Mesendoderm (in vitro differentiated cells): ENCODE measurements around the gene LRCH1.
A peak's percentile ranks its signal among the peaks of the same experiment; 100 is the strongest.
"Not testable (repeated sequence)": the region's sequence is repeated elsewhere in the genome, so short reads cannot be mapped to it uniquely, and the experiment has no call there.

ENCODE experiments used
- DNase-seq: peaks from one replicate; pipeline ENCODE4 v3.0.0; 2013
- H2AK5ac ChIP-seq: 2 replicates; pipeline ENCODE4 v1.6.1; 2013; ENCODE audit warnings: low read length, inconsistent platforms
- H2BK120ac ChIP-seq: 2 replicates; pipeline ENCODE4 v1.6.1; 2013; ENCODE audit warnings: low read depth, mild to moderate bottlenecking, low read length, moderate library complexity, mixed read lengths
- H2BK15ac ChIP-seq: replicated peaks from 2 replicates; pipeline ENCODE4 v1.6.1; 2013; ENCODE audit warnings: low read depth, mild to moderate bottlenecking, moderate library complexity
- H2BK5ac ChIP-seq: 2 replicates; pipeline ENCODE4 v1.6.1; 2013; ENCODE audit warnings: low read length, inconsistent platforms
- H3K18ac ChIP-seq: 2 replicates; pipeline ENCODE4 v1.6.1; 2013; ENCODE audit warnings: mild to moderate bottlenecking, low read length, mixed read lengths
- H3K23ac ChIP-seq: one replicate; pipeline ENCODE4 v1.6.1; 2013; ENCODE audit warnings: low read length
- H3K27ac ChIP-seq: 2 replicates; pipeline ENCODE4 v1.5.1; 2013; ENCODE audit warnings: low read depth, mild to moderate bottlenecking, inconsistent platforms, low read length, moderate library complexity
- H3K27me3 ChIP-seq: 2 replicates; pipeline ENCODE4 v1.6.1; 2013; ENCODE audit warnings: low read length, control low read depth, mild to moderate bottlenecking, inconsistent platforms; ENCODE audit not compliant: insufficient read depth, poor library complexity
- H3K36me3 ChIP-seq: 2 replicates; pipeline ENCODE4 v1.6.1; 2013; ENCODE audit warnings: low read length, inconsistent platforms; ENCODE audit not compliant: control insufficient read depth, insufficient read depth
- H3K4ac ChIP-seq: one replicate; pipeline ENCODE4 v1.6.1; 2013; ENCODE audit warnings: low read depth, mild to moderate bottlenecking, low read length, moderate library complexity
- H3K4me1 ChIP-seq: 2 replicates; pipeline ENCODE4 v1.6.1; 2013; ENCODE audit warnings: low read depth, low read length, inconsistent platforms; ENCODE audit not compliant: control insufficient read depth
- H3K4me2 ChIP-seq: 2 replicates; pipeline ENCODE4 v1.6.1; 2013; ENCODE audit warnings: low read length
- H3K4me3 ChIP-seq: 2 replicates; pipeline ENCODE4 v1.5.1; 2013; ENCODE audit warnings: mild to moderate bottlenecking, low read length
- H3K56ac ChIP-seq: one replicate; pipeline ENCODE4 v1.6.1; 2013; ENCODE audit warnings: low read length
- H3K79me1 ChIP-seq: 2 replicates; pipeline ENCODE4 v1.6.1; 2013; ENCODE audit warnings: low read length, inconsistent platforms
- H3K79me2 ChIP-seq: 2 replicates; pipeline ENCODE4 v1.6.1; 2013; ENCODE audit warnings: mild to moderate bottlenecking, low read length; ENCODE audit not compliant: control insufficient read depth, insufficient read depth
- H3K9ac ChIP-seq: 2 replicates; pipeline ENCODE4 v1.6.1; 2013; ENCODE audit warnings: low read length, inconsistent platforms
- H4K5ac ChIP-seq: one replicate; pipeline ENCODE4 v1.6.1; 2013; ENCODE audit warnings: low read length
- H4K8ac ChIP-seq: one replicate; pipeline ENCODE4 v1.6.1; 2013; ENCODE audit warnings: low read depth, mild to moderate bottlenecking, control low read depth, low read length, moderate library complexity
- WGBS: extraction: QIAGEN DNeasy Blood & Tissue Kit; methylation state at CpG from one replicate; pipeline ENCODE4 v1.1.7; 2013; ENCODE audit warnings: low lambda C conversion rate, missing lambda C conversion rate; ENCODE audit not compliant: insufficient coverage; ENCODE audit errors: extremely low coverage; 5-methylcytosine and 5-hydroxymethylcytosine counted together

Gene LRCH1

GRCh38 chr13:46761174-46761573 is 208.2 kb downstream of the LRCH1 start:
- no peak for DNase-seq
- Histone ChIP-seq H3K4me1 (no peaks in the 10 kb centered on the region), H3K9ac (no peak overlapping the region), H4K8ac (no peak overlapping the region), H3K27me3 (no peaks in the 10 kb centered on the region), H3K4me3 (no peak overlapping the region), H3K23ac (no peak overlapping the region), H2BK5ac (no peak overlapping the region), H3K4me2 (no peak overlapping the region), H2AK5ac (no peak overlapping the region), H4K5ac (no peak overlapping the region), H3K56ac (no peak overlapping the region), H3K27ac (no peak overlapping the region), H3K18ac (no peak overlapping the region), H3K79me1 (no peaks in the 10 kb centered on the region), H2BK120ac (no peak overlapping the region), H3K36me3 (no peaks in the 10 kb centered on the region), H3K4ac (no peak overlapping the region), H3K79me2 (no peaks in the 10 kb centered on the region), H2BK15ac (no peak overlapping the region)
- WGBS: no CpG with 5 or more reads among the region's 4 CpGs

DNA sequence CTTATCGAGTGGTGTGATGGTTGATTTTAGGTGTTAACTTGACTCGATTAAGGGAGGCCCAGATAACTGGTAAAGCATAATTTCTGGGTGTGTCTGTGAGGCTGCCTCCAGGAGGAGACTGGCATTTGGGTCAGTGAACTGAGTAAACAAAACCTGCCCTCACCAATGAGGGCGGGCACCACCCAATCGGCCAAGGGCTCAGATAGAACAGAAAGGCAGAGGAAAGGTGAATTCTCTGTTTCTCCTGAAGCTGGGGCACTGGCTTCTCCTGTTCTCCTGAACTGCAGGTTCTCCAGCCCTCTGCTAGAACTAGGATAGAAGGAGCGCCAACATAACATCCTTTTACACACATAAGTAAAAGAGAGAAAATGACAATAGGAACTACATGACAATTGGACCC is 208.9 kb downstream of the LRCH1 start:
- Histone ChIP-seq H3K4me1 (no peaks in the 10 kb centered on the region), H3K79me1 (no peaks in the 10 kb centered on the region), H4K8ac (no peak overlapping the region), H2BK5ac (no peak overlapping the region), H4K5ac (no peak overlapping the region), H3K9ac (no peak overlapping the region), H3K4ac (no peak overlapping the region), H3K56ac (no peak overlapping the region), H2AK5ac (no peak overlapping the region), H3K79me2 (no peaks in the 10 kb centered on the region), H2BK120ac (no peak overlapping the region), H3K27me3 (no peaks in the 10 kb centered on the region), H3K27ac (no peak overlapping the region), H3K23ac (no peak overlapping the region), H3K4me2 (no peak overlapping the region), H3K4me3 (no peak overlapping the region), H3K36me3 (no peaks in the 10 kb centered on the region), H2BK15ac (no peak overlapping the region), H3K18ac (no peak overlapping the region)
- no CpG with 5 or more reads among the region's 5 CpGs for WGBS
- no peak for DNase-seq

DNA sequence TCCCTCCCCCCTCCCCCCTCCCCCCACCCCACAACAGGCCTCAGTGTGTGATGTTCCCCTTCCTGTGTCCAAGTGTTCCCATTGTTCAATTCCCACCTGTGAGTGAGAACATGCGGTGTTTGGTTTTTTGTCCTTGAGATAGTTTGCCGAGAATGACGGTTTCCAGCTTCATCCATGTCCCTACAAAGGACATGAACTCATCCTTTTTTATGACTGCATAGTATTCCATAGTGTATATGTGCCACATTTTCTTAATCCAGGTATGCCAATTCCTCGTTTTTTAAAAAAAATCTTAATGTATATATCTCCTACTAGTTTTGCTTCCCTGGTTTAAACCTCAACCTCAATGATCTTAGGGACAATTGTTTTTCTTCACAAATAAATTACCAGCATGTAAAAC is 217.0 kb downstream of the LRCH1 start:
- not testable (repeated sequence) for DNase-seq, H2BK15ac ChIP-seq, H3K18ac ChIP-seq, H2AK5ac ChIP-seq, H2BK5ac ChIP-seq, H4K8ac ChIP-seq, H3K9ac ChIP-seq, H3K4me1 ChIP-seq, H2BK120ac ChIP-seq, H4K5ac ChIP-seq, H3K4me3 ChIP-seq, H3K4ac ChIP-seq, H3K27me3 ChIP-seq, H3K23ac ChIP-seq, H3K4me2 ChIP-seq, H3K79me1 ChIP-seq, H3K27ac ChIP-seq, H3K56ac ChIP-seq, H3K79me2 ChIP-seq, H3K36me3 ChIP-seq
- WGBS: no CpG with 5 or more reads among the region's 4 CpGs

DNA sequence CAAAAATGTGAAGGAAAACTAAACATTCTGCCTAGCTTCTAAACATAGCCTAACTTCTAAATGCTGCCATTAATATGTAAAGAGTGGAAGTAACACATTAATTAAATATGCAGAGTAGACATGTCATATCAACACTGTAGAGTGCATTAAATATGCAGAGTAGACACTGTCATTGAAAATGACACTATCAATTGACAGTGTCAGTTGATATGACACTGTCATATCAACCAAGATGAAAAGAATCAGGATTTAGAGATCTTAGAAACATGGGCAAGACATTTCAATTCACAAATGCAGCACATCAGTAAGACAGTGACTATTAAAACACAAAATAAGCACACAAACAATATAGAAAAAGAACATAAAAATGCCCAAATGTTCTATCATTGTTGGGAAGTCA is 218.7 kb downstream of the LRCH1 start:
- no peak overlapping the region for H3K23ac ChIP-seq
- H4K8ac ChIP-seq: no peak overlapping the region
- no peak for DNase-seq
- H4K5ac ChIP-seq: no peak overlapping the region
- H2AK5ac ChIP-seq: no peak overlapping the region
- H3K79me1 ChIP-seq: no peaks in the 10 kb centered on the region
- H3K4me3 ChIP-seq: no peak overlapping the region
- no peak overlapping the region for H3K56ac ChIP-seq
- H3K27me3 ChIP-seq: no peaks in the 10 kb centered on the region
- no peak overlapping the region for H3K27ac ChIP-seq
- H3K18ac ChIP-seq: no peak overlapping the region
- no peak overlapping the region for H3K4ac ChIP-seq
- H3K9ac ChIP-seq: no peak overlapping the region
- no peaks in the 10 kb centered on the region for H3K4me1 ChIP-seq
- no peak overlapping the region for H2BK120ac ChIP-seq
- H2BK5ac ChIP-seq: no peak overlapping the region
- H3K79me2 ChIP-seq: no peaks in the 10 kb centered on the region
- no peaks in the 10 kb centered on the region for H3K36me3 ChIP-seq
- H3K4me2 ChIP-seq: no peak overlapping the region
- no peak overlapping the region for H2BK15ac ChIP-seq

DNA sequence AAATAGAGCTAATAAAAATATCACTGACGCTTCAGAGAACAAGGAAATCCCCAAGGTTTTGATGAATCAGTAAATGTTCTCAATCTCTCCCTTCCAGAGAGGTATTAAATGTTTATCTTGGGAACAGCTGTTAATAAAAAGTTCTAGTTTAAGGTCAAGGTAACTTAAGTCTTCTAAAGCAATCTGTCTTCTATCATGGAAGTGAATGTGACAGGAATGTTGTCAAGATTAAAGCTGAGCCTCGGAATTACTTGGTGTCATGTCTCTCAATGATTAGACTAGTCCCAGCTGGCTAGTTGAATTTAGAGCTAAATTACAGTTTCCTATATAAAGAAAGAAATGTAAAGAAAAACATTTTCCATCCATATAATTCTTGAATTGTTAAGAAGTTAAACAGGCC is 220.6 kb downstream of the LRCH1 start:
- Histone ChIP-seq H2BK15ac (no peak overlapping the region), H3K4me3 (no peak overlapping the region), H3K36me3 (no peaks in the 10 kb centered on the region), H3K27me3 (no peaks in the 10 kb centered on the region), H3K27ac (no peak overlapping the region), H3K56ac (no peak overlapping the region), H3K4me2 (no peak overlapping the region), H2AK5ac (no peak overlapping the region), H2BK5ac (no peak overlapping the region), H2BK120ac (no peak overlapping the region), H3K18ac (no peak overlapping the region), H3K4ac (no peak overlapping the region), H4K8ac (no peak overlapping the region), H3K79me1 (no peaks in the 10 kb centered on the region), H3K4me1 (no peaks in the 10 kb centered on the region), H3K9ac (no peak overlapping the region), H3K23ac (no peak overlapping the region), H4K5ac (no peak overlapping the region), H3K79me2 (no peaks in the 10 kb centered on the region)
- DNase-seq: peak; percentile 58
- WGBS: no CpG with 5 or more reads among the region's 2 CpGs

GRCh38 chr13:46775385-46776107 is 222.6 kb downstream of the LRCH1 start:
- Histone ChIP-seq H2BK5ac (no peak overlapping the region), H3K4ac (no peak overlapping the region), H4K8ac (no peak overlapping the region), H4K5ac (no peak overlapping the region), H3K23ac (no peak overlapping the region), H3K4me3 (no peak overlapping the region), H3K79me2 (no peaks in the 10 kb centered on the region), H3K27me3 (no peaks in the 10 kb centered on the region), H3K36me3 (no peaks in the 10 kb centered on the region), H3K79me1 (no peaks in the 10 kb centered on the region), H3K4me2 (no peak overlapping the region), H2BK15ac (no peak overlapping the region), H3K9ac (no peak overlapping the region), H3K56ac (no peak overlapping the region), H2BK120ac (no peak overlapping the region), H3K27ac (no peak overlapping the region), H3K4me1 (no peaks in the 10 kb centered on the region), H2AK5ac (no peak overlapping the region), H3K18ac (no peak overlapping the region)
- DNase-seq: peak; percentile 25
- no CpG with 5 or more reads among the region's 8 CpGs for WGBS
